ENCODE data around the gene ELOA. TPM values are rescaled to one million over a fixed set of nuclear protein-coding genes. Genes with fewer than 3 reads are reported as not detected.
A peak's percentile ranks its signal among the peaks of the same experiment; 100 is the strongest.

ELOA gene, protein sequence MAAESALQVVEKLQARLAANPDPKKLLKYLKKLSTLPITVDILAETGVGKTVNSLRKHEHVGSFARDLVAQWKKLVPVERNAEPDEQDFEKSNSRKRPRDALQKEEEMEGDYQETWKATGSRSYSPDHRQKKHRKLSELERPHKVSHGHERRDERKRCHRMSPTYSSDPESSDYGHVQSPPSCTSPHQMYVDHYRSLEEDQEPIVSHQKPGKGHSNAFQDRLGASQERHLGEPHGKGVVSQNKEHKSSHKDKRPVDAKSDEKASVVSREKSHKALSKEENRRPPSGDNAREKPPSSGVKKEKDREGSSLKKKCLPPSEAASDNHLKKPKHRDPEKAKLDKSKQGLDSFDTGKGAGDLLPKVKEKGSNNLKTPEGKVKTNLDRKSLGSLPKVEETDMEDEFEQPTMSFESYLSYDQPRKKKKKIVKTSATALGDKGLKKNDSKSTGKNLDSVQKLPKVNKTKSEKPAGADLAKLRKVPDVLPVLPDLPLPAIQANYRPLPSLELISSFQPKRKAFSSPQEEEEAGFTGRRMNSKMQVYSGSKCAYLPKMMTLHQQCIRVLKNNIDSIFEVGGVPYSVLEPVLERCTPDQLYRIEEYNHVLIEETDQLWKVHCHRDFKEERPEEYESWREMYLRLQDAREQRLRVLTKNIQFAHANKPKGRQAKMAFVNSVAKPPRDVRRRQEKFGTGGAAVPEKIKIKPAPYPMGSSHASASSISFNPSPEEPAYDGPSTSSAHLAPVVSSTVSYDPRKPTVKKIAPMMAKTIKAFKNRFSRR
- 49.8 and 61.3 TPM in 2 replicates for total RNA-seq (2012; rRNA removed)

DNA sequence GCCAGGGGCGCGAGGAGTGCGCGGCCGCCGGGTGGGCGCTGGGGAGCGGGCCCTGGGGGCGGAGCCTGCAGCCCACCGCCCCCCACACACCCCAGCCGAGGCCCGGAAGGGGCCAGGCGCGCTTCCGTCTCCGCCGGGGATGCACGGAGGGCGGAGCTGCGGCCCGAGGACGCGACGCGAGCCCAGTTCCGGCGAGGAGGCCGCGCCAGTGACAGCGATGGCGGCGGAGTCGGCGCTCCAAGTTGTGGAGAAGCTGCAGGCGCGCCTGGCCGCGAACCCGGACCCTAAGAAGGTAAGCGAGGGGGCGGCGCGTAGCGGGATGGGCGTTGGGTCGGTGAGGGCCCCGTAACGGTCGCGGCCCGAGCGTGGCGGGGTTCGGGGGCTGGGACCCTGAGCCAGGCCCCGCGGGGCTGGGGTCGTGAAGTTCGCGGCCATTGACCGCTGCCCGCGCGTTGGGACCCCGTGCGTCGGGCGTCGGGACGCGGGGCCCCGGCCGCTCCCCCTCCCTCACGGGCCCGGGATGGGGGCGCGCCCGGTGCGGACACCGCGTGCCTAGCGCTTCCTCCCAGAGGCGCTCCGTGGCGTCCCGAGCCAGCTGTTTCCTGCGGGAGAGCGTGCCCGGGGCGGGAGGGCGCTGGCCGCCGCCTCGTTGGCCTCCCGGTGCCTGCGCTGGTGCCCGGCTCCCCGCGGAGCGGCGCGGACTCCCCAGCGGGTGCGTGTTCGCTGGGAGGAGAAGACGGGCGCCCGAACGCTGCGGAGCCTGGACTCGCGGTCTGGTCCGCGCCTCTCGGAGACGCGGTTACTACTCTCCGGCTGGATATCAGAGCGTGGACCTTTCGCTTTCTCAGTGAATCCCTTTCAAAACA is at the start of gene ELOA:
TSS of gene ELOA (plus strand) at position 185 of the 866 bp plus-strand sequence. CDS start at position 218, 33 bp downstream.
- Histone ChIP-seq H3K4me2 (ENCODE audit: low read length) (peak within 1 kb of the TSS; percentile 97), H3K36me3 (ENCODE audit: insufficient read depth, low read length) (peaks cover 11% of the 10 kb centered on the region), H3K27me3 (ENCODE audit: control insufficient read depth, insufficient read depth, low read length) (no peaks in the 10 kb centered on the region), H3K4me3 (ENCODE audit: low read length) (peak within 1 kb of the TSS; percentile 98), H3K9ac (ENCODE audit: low read depth, low read length) (peak within 1 kb of the TSS; percentile 90), H3K9me3 (replicated peaks; ENCODE audit: low read length) (no peaks in the 10 kb centered on the region), H3K4me1 (ENCODE audit: control insufficient read depth, insufficient read depth, low read length) (peaks cover 24% of the 10 kb centered on the region)

DNA sequence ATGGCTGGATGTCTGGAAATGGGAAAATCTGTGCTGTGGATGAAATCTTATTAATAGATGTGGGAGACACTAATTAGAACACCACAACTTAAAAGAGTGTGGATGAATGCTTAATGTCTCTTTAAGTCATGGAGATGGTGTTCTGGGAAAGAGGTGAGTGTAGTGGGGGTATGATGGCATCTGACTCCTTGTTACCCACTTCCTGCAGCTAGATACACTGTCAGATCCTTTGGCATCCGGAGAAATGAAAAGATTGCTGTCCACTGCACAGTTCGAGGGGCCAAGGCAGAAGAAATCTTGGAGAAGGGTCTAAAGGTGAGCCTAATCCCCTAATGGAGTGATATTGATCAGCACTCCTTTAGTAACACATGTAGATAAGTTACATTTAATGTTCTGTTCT is 49.7 kb upstream of the ELOA start:
- no peaks in the 10 kb centered on the region for H3K27me3 ChIP-seq (ENCODE audit: control insufficient read depth, insufficient read depth, low read length)
- peak overlapping the region; percentile 97 for H3K9ac ChIP-seq (ENCODE audit: low read depth, low read length)
- peaks cover 61% of the 10 kb centered on the region for H3K36me3 ChIP-seq (ENCODE audit: insufficient read depth, low read length)
- H3K4me2 ChIP-seq (ENCODE audit: low read length), result peak overlapping the region; percentile 87
- peaks cover 37% of the 10 kb centered on the region for H3K4me1 ChIP-seq (ENCODE audit: control insufficient read depth, insufficient read depth, low read length)
- no peaks in the 10 kb centered on the region for H3K9me3 ChIP-seq (replicated peaks; ENCODE audit: low read length)
- peak overlapping the region; percentile 90 for H3K4me3 ChIP-seq (ENCODE audit: low read length)

DNA sequence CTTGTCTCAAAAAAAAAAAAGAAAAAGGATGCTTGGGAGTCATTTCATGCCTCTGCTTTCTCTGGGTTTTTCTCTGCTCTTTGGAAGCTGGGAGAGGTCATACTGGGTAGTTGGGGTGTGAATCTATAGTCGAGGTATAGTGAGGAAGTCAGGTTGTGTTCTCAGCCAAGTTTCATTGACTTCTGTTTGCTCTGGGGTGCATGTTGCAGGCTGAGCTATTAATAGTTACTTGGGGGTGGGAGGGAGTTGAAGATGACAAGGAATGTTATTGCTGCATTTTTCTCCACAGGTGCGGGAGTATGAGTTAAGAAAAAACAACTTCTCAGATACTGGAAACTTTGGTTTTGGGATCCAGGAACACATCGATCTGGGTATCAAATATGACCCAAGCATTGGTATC is 48.9 kb upstream of the ELOA start:
- H3K4me3 ChIP-seq (ENCODE audit: low read length), result no peak overlapping the region
- peak overlapping the region; percentile 87 for H3K4me2 ChIP-seq (ENCODE audit: low read length)
- H3K4me1 ChIP-seq (ENCODE audit: control insufficient read depth, insufficient read depth, low read length), result peaks cover 37% of the 10 kb centered on the region
- H3K9ac ChIP-seq (ENCODE audit: low read depth, low read length), result peak overlapping the region; percentile 97
- H3K36me3 ChIP-seq (ENCODE audit: insufficient read depth, low read length), result peaks cover 68% of the 10 kb centered on the region
- no peaks in the 10 kb centered on the region for H3K27me3 ChIP-seq (ENCODE audit: control insufficient read depth, insufficient read depth, low read length)
- no peaks in the 10 kb centered on the region for H3K9me3 ChIP-seq (replicated peaks; ENCODE audit: low read length)

DNA sequence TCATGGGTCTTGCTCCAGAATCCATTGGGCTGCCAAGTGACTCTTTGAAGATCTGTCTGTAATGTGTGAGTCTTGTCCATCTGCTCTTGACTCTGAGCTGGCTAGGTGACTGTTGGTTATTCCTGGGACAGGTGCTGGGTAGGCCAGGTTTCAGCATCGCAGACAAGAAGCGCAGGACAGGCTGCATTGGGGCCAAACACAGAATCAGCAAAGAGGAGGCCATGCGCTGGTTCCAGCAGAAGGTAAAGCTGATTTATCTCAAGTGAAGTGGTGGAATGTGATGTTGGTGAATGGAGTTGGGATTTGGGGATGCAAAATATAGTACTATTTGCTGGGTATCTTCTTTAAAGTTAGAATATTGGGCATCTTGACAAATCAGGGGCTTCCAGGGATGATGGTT is 47.6 kb upstream of the ELOA start:
- Histone ChIP-seq H3K4me3 (ENCODE audit: low read length) (no peak overlapping the region), H3K4me2 (ENCODE audit: low read length) (peak overlapping the region; percentile 87), H3K36me3 (ENCODE audit: insufficient read depth, low read length) (peaks cover 81% of the 10 kb centered on the region), H3K9ac (ENCODE audit: low read depth, low read length) (no peak overlapping the region), H3K27me3 (ENCODE audit: control insufficient read depth, insufficient read depth, low read length) (no peaks in the 10 kb centered on the region), H3K4me1 (ENCODE audit: control insufficient read depth, insufficient read depth, low read length) (peaks cover 37% of the 10 kb centered on the region), H3K9me3 (replicated peaks; ENCODE audit: low read length) (no peaks in the 10 kb centered on the region)

DNA sequence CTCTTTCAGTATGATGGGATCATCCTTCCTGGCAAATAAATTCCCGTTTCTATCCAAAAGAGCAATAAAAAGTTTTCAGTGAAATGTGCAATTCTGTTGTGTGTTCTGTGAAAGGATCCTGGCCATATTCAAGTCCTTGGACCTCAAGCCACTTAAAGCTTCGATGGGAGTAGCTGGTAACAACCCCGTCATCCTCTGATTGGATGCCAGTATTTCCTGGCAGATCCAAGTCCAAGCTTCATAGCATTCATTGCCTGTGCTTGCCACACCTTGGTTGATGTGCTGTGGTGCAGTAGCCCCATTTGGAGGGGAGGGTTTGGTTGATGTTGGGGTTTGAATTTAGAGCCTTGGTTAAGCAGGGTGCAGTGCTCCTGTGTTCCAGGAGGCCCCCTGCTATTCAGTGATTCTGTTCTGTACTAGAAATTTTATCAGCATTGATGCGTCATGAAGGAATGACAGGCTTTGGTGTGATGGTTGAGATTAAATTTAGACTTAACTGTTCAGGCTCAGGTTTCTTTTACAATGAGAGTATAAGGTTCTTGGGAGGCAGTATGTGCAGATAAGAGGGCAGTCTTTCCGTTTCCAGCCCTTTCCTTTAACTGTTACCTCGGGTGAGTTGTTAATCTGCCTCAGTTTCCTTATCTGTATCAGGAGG is 46.8 kb upstream of the ELOA start:
- H3K4me1 ChIP-seq (ENCODE audit: control insufficient read depth, insufficient read depth, low read length), result peaks cover 37% of the 10 kb centered on the region
- H3K4me2 ChIP-seq (ENCODE audit: low read length), result peak overlapping the region; percentile 87
- no peaks in the 10 kb centered on the region for H3K27me3 ChIP-seq (ENCODE audit: control insufficient read depth, insufficient read depth, low read length)
- no peak overlapping the region for H3K9ac ChIP-seq (ENCODE audit: low read depth, low read length)
- no peak overlapping the region for H3K4me3 ChIP-seq (ENCODE audit: low read length)
- peaks cover 88% of the 10 kb centered on the region for H3K36me3 ChIP-seq (ENCODE audit: insufficient read depth, low read length)
- H3K9me3 ChIP-seq (replicated peaks; ENCODE audit: low read length), result no peaks in the 10 kb centered on the region

DNA sequence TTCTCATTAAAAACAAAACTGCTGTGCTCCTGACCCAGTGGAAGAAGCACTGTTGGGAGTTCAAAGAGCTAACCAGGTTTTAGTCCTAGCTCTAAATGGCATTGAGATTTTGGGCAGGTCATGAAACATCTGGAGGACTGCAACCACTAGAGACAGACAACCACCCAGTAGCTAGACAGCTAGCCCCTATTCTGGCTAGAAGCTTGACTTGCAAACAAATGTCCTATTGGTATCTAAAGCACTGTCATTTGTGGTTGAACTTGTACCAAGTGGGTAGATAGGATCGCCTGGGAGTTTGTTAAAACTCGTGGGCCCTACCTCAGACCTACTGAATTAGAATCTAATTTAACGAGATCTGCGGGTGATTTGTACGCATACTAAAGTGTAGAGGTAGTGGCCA is 44.8 kb upstream of the ELOA start:
- no peak overlapping the region for H3K4me3 ChIP-seq (ENCODE audit: low read length)
- no peak overlapping the region for H3K4me2 ChIP-seq (ENCODE audit: low read length)
- no peaks in the 10 kb centered on the region for H3K27me3 ChIP-seq (ENCODE audit: control insufficient read depth, insufficient read depth, low read length)
- H3K9ac ChIP-seq (ENCODE audit: low read depth, low read length), result no peak overlapping the region
- no peaks in the 10 kb centered on the region for H3K9me3 ChIP-seq (replicated peaks; ENCODE audit: low read length)
- peaks cover 94% of the 10 kb centered on the region for H3K36me3 ChIP-seq (ENCODE audit: insufficient read depth, low read length)
- peaks cover 31% of the 10 kb centered on the region for H3K4me1 ChIP-seq (ENCODE audit: control insufficient read depth, insufficient read depth, low read length)

DNA sequence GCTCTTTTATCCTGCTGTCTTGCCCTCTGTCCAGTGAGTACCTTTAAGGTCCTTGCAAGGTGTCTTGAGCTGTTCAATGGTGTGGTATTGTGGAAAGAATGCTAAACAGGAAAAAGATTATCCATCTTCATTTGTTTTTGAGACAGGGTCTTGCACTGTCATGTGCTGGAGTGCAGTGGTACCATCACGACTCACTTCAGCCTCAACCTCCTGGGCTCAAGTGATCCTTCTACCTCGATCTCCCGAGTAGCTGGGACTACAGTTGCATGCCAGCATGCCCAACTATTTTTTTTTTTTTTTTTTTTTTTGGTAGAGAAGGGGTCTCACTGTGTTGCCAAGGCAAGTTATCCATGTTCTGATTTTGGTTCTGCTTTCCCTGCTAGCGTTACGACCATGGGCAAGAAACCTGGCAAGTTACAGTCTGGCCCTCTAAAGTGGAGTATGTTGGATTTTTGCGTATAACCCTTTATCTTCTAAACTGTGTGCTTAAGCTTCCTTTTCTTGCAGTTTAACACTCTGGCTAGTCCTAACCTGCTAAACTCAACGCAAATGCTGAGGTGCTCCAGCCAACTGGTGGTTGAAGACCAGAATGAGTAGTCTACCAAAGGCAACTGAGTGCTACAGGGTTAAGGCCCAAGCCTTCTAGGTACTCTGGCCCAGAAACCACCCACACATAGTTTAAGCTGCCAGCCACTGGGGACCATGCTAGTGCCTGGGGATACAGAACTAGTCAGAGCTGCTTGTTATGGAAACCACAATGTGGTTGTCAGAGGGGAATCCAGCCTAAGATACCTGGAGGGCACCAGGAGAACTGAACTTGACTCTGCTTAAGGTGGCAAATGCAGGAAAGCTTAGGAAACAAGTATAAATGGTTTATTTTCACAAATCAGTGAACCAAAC is 43.7 kb upstream of the ELOA start:
- Histone ChIP-seq H3K9me3 (replicated peaks; ENCODE audit: low read length) (no peaks in the 10 kb centered on the region), H3K4me2 (ENCODE audit: low read length) (no peak overlapping the region), H3K4me3 (ENCODE audit: low read length) (no peak overlapping the region), H3K27me3 (ENCODE audit: control insufficient read depth, insufficient read depth, low read length) (no peaks in the 10 kb centered on the region), H3K36me3 (ENCODE audit: insufficient read depth, low read length) (peaks cover 90% of the 10 kb centered on the region), H3K4me1 (ENCODE audit: control insufficient read depth, insufficient read depth, low read length) (peaks cover 20% of the 10 kb centered on the region), H3K9ac (ENCODE audit: low read depth, low read length) (no peak overlapping the region)

DNA sequence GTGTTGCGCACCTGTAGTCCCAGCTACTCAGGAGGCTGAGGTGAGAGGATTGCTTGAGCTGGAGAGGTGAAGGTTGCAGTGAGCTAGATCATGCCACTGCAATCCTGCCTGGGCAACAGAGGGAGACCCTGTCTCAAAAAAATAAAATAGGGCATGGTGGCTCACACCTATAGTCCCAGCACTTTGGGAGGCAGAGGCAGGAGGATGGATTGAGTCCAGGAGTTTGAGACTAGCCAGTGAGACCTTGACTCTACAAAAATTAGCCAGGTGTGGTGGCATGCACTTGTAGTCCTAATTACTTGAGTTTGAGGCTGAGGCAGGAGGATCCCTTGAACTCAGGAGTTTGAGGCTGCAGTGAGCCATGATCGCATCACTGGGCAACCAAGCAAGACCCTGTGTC is 42.0 kb upstream of the ELOA start:
- H3K36me3 ChIP-seq (ENCODE audit: insufficient read depth, low read length), result peaks cover 82% of the 10 kb centered on the region
- no peak overlapping the region for H3K4me2 ChIP-seq (ENCODE audit: low read length)
- no peak overlapping the region for H3K9ac ChIP-seq (ENCODE audit: low read depth, low read length)
- no peaks in the 10 kb centered on the region for H3K27me3 ChIP-seq (ENCODE audit: control insufficient read depth, insufficient read depth, low read length)
- no peak overlapping the region for H3K4me3 ChIP-seq (ENCODE audit: low read length)
- H3K9me3 ChIP-seq (replicated peaks; ENCODE audit: low read length), result no peaks in the 10 kb centered on the region
- H3K4me1 ChIP-seq (ENCODE audit: control insufficient read depth, insufficient read depth, low read length), result peaks cover 5% of the 10 kb centered on the region

DNA sequence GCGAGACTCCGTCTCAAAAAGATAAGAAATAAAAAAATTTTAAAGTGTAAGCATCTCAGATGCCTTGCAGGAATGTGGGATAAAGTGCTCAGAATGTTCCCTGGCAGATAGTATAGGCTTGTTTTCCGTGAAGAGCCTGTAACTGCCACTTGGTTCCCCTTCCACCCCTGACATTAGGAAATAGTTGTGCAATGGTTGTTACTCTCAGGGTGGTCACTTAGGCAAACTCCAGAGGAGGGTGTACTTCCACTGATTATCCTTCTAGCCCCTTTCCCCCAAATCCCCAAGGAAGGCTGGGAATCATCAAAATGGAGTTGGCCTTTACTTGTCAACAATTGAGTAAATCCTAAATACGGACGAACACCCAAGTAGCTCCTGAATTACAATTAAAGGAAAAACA is 41.3 kb upstream of the ELOA start:
- Histone ChIP-seq H3K36me3 (ENCODE audit: insufficient read depth, low read length) (peaks cover 76% of the 10 kb centered on the region), H3K27me3 (ENCODE audit: control insufficient read depth, insufficient read depth, low read length) (no peaks in the 10 kb centered on the region), H3K9me3 (replicated peaks; ENCODE audit: low read length) (no peaks in the 10 kb centered on the region), H3K9ac (ENCODE audit: low read depth, low read length) (no peak overlapping the region), H3K4me1 (ENCODE audit: control insufficient read depth, insufficient read depth, low read length) (no peaks in the 10 kb centered on the region), H3K4me3 (ENCODE audit: low read length) (no peak overlapping the region), H3K4me2 (ENCODE audit: low read length) (no peak overlapping the region)

DNA sequence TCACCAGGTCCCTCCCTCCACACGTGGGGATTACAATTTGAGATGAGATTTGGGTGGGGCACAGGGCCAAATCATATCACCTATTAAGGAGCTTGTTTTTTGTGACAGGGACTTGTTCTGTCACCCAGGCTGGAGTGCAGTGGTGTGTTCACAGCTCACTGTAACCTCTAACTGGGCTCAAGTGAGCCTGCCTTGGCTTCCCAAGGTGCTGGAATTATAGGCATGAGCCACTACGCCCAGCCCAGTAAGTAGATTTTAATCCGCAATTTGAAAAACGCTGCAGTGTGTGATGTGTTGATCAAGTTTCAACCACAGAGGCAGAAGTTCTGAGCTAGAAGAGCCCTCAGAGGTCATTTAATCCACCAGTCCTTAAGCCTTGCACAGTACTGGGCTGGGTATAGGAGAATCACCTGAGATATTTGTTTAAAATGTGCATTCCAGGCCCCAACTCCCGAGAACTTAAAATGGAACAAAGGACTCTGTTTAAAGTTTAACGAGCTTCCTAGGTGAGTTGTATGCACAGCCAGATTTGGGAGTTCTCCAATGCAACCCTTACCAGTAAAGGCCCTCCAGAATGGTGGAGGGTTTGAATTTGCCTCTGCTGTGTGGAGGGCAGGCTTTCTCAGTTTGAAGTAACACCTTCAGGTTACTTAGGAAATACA is 38.3 kb upstream of the ELOA start:
- no peaks in the 10 kb centered on the region for H3K27me3 ChIP-seq (ENCODE audit: control insufficient read depth, insufficient read depth, low read length)
- no peak overlapping the region for H3K9ac ChIP-seq (ENCODE audit: low read depth, low read length)
- no peak overlapping the region for H3K4me2 ChIP-seq (ENCODE audit: low read length)
- H3K4me3 ChIP-seq (ENCODE audit: low read length), result no peak overlapping the region
- no peaks in the 10 kb centered on the region for H3K4me1 ChIP-seq (ENCODE audit: control insufficient read depth, insufficient read depth, low read length)
- peaks cover 53% of the 10 kb centered on the region for H3K36me3 ChIP-seq (ENCODE audit: insufficient read depth, low read length)
- H3K9me3 ChIP-seq (replicated peaks; ENCODE audit: low read length), result no peaks in the 10 kb centered on the region

Measured in skeletal muscle satellite cell (primary cell).